Ovary (tissue), 10 donors: ENCODE results near the gene DLG1. TPM values are rescaled to one million over a fixed set of nuclear protein-coding genes. Genes with fewer than 3 reads are reported as not detected.

Experiments used
- DNase-seq, 5 donors: peaks; one replicate each; pipeline ENCODE4 v3.0.0-alpha.2; 2019 to 2020
- H3K27ac ChIP-seq, 2 donors: fragments of 200-600 bp; one replicate each; pipeline versions ENCODE4 v1.5.1 to v1.8.0; 2019 to 2022
- H3K27me3 ChIP-seq: fragments of 200-600 bp; one replicate; pipeline ENCODE4 v1.8.0; 2022
- H3K36me3 ChIP-seq: fragments of 200-600 bp; sonication (generic); one replicate; pipeline ENCODE4 v1.5.1; 2019
- H3K4me1 ChIP-seq: one replicate; pipeline ENCODE4 v1.8.1; 2013; ENCODE audit warnings: mild to moderate bottlenecking, moderate library complexity; ENCODE audit not compliant: insufficient read depth
- H3K4me3 ChIP-seq: fragments of 200-600 bp; sonication (generic); one replicate; pipeline ENCODE4 v1.5.1; 2017
- H3K9me3 ChIP-seq, 2 donors: fragments of 200-600 bp in 1 of 2; sonication (generic) in 1 of 2; one replicate each; pipeline versions ENCODE4 v1.5.1 to v1.8.1; 2013 to 2019; ENCODE audit warnings: mild to moderate bottlenecking in 1 of 2, moderate library complexity in 1 of 2
- EP300 ChIP-seq: sonication (generic); formaldehyde crosslinking; IDR thresholded peaks from one replicate; pipeline ENCODE4 v1.6.1; 2017; ENCODE audit warnings: antibody characterized with exemption
- POLR2A ChIP-seq: fragments of 450-650 bp; IDR thresholded peaks from one replicate; pipeline ENCODE4 v1.6.1; 2017; ENCODE audit warnings: antibody characterized with exemption, mild to moderate bottlenecking, moderate library complexity
- WGBS, 3 donors: extraction: QIAGEN DNeasy Blood & Tissue Kit in 1 of 3; methylation state at CpG; one replicate each; pipeline versions ENCODE4 v1.1.5 to v1.1.7; 2013 to 2017; 5-methylcytosine and 5-hydroxymethylcytosine counted together
- intact Hi-C, 4 donors: fragments of 100-400 bp; cut with DNase I; formaldehyde crosslinking; loops; one replicate each; pipeline versions ENCODE4 v1.11.0 to v1.15.1; 2022 to 2023
- long read RNA-seq, 3 donors: library from polyadenylated mRNA in 2 of 3; unstranded in 2 of 3; transcript quantifications; one replicate each; pipeline ENCODE4 v2.0.0 and lab custom pipeline, GENCODE V29; 2021 to 2026
- polyA plus RNA-seq, 2 donors: library from polyadenylated mRNA; stranded (reverse); fragments of 200-250 nt in 1 of 2; fragments of 350-450 nt in 1 of 2; fragmentation: Illumina TruSeq in 1 of 2; extraction: RNeasy Lipid Tissue Mini Kit (QIAGEN cat#74804) in 1 of 2; gene quantifications; one replicate each; pipeline ENCODE4 v1.2.3, GENCODE V29; 2013 to 2014
- total RNA-seq, 7 donors: library from RNA; depleted of rRNA in 2 of 7; stranded (reverse); fragments of >200 nt in 2 of 7; fragmentation: NEBNext Ultra II Directional in 3 of 7; extraction: Animal tissue kit (Norgen Biotek cat#: 25700) in 3 of 7; gene quantifications; one replicate each; pipeline versions ENCODE4 v1.1.0 to v1.2.4, GENCODE V29; 2016 to 2023
- TF ChIP-seq, protein P1 (sequence below), 3 donors: fragments of 450-650 bp in 2 of 3; fragments of 200-600 bp in 1 of 3; IDR thresholded peaks; one replicate each; pipeline versions ENCODE4 v1.5.1 to v1.8.0; 2016 to 2022; ENCODE audit warnings: antibody characterized with exemption in 3 of 3, mild to moderate bottlenecking in 1 of 3
- donor health status: DM: no; HTN: no; CAD: no; lungs with moderate emphysema.
- donor health status: DM: no; HTN: no; CAD: no.
- donor health status: Bipolar disorder and iron deficiency.
- donor health status: DM: yes; HTN: yes; CAD: no.
- donor health status: DM: no; HTN: no; CAD: no.
- donor health status: DM: yes; HTN: yes; CAD: no.

The DLG1 gene
- total RNA-seq (10 to 100 TPM; 44.8 to 99.1 (median 69.9) TPM), polyA plus RNA-seq (10 to 100 TPM; 20.5 to 41.1 TPM)
- long read RNA-seq, donor 1, partial matches to known transcripts, result 3 of 10 reads
- long read RNA-seq, donor 1, other reads (novel, unspliced or antisense), result 5 of 10 reads
- long read RNA-seq, donor 2, partial matches to known transcripts, result 0 of 2 reads
- long read RNA-seq, donor 2, other reads (novel, unspliced or antisense), result 0 of 2 reads
- long read RNA-seq, donor 3, partial matches to known transcripts, result 8 of 59 reads
- long read RNA-seq, donor 3, other reads (novel, unspliced or antisense), result 50 of 59 reads

DNA sequence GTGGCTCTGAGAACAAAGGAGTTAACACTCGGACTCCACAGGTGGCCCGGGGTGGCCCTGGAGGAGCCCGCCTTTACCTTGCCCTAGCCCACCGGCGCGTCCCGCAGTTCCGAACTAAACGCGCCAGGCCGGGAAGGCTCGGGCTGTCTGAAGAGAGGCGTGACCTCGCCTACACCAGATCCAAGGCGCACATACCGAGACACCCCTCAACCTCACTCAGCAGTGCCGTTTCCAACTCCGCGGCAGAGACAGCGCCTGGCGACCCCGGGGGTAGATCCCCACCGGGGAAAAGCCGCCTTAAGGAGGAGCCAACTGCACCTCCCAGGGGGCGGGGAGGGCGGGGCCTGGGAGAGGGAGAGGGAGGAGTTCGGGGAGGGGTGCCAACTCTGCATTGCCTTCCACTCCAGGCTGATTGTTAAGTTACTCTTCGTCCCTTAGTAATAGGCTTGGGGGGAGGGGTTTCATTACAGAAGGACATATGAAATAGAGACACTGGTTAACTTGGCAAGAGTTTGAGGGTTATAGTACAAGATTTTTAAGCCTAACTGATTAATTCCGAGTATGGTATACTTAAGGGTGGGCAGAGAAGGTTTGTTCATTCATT, at the start of gene DLG1:
TSS of gene DLG1 (minus strand) at position 272 of the 604 bp plus-strand sequence. CDS start 1,408 bp downstream, outside the sequence.
- TF ChIP-seq EP300 (no peak), POLR2A (no peak)
- TF ChIP-seq, protein P1, sequence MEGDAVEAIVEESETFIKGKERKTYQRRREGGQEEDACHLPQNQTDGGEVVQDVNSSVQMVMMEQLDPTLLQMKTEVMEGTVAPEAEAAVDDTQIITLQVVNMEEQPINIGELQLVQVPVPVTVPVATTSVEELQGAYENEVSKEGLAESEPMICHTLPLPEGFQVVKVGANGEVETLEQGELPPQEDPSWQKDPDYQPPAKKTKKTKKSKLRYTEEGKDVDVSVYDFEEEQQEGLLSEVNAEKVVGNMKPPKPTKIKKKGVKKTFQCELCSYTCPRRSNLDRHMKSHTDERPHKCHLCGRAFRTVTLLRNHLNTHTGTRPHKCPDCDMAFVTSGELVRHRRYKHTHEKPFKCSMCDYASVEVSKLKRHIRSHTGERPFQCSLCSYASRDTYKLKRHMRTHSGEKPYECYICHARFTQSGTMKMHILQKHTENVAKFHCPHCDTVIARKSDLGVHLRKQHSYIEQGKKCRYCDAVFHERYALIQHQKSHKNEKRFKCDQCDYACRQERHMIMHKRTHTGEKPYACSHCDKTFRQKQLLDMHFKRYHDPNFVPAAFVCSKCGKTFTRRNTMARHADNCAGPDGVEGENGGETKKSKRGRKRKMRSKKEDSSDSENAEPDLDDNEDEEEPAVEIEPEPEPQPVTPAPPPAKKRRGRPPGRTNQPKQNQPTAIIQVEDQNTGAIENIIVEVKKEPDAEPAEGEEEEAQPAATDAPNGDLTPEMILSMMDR (IDR thresholded peaks at IDR 0.05), result no peak
- DNase-seq, result peak; percentile 83 to 89 (median 85)
- Histone ChIP-seq H3K4me1 (peaks cover 6% of the 10 kb centered on the region), H3K27ac (peak within 1 kb of the TSS; percentile 81 to 83), H3K9me3 (no peaks in the 10 kb centered on the region), H3K27me3 (no peaks in the 10 kb centered on the region), H3K36me3 (no peaks in the 10 kb centered on the region), H3K4me3 (peak within 1 kb of the TSS; percentile 95)
- WGBS, 3 donors, result 0 to 2% (median 0%) methylated on average over 29 of the region's 29 CpGs
- intact Hi-C loops, result no loop called here

DNA sequence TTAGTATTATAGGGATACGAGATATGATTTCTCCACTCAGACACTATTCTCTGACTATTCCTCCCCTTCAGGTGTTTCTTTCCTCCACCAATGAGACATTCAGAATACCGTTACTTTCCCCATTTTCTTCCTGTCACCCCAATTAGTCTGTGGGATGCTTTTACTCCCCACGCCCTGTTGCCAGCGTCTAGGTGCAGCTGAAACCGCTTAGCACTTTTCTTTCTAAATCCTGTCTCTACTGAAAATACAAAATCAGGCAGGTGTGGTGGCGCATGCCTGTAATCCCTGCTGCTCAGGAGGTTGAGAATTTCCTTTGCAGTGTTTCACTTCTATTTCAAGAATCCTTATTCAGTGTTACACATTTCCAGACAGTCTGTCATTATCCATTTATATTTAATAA, 49.6 kb upstream of the DLG1 start:
- no peak for DNase-seq
- Histone ChIP-seq H3K4me3 (no peak overlapping the region), H3K27ac (no peak overlapping the region), H3K36me3 (no peaks in the 10 kb centered on the region), H3K4me1 (peaks cover 5% of the 10 kb centered on the region), H3K27me3 (no peaks in the 10 kb centered on the region), H3K9me3 (no peaks in the 10 kb centered on the region)
- WGBS, 3 donors, result 96 to 97% (median 97%) methylated on average over 6 of the region's 6 CpGs
- TF ChIP-seq EP300, result no peak
- TF ChIP-seq, protein P1 (IDR thresholded peaks at IDR 0.05), result no peak
- TF ChIP-seq POLR2A, result no peak
- intact Hi-C loops, result no loop called here

DNA sequence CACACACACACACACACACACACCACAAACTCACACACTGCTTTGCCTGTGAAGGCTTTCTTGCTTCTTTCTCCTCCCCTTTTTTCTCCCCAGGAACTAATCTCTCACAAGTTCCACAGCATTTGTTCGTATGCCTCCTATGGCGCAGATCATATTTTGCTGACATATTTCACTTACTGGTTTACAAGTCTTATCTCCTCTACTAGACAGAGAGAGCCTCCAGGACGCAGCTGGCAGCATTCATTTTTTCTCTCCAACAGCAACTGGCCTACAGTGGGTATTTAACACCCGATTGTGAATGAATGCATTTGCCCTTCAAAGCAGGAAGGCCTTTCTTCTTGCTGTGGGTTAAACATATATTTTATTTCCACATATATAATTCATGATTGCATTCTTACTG, 47.0 kb upstream of the DLG1 start:
- Histone ChIP-seq H3K9me3 (no peaks in the 10 kb centered on the region), H3K27ac (no peak overlapping the region), H3K27me3 (no peaks in the 10 kb centered on the region), H3K36me3 (no peaks in the 10 kb centered on the region), H3K4me1 (peaks cover 3% of the 10 kb centered on the region), H3K4me3 (no peak overlapping the region)
- DNase-seq, result no peak
- TF ChIP-seq POLR2A (no peak), EP300 (no peak)
- TF ChIP-seq, protein P1 (IDR thresholded peaks at IDR 0.05), result no peak
- 26 to 48% (median 44%) methylated on average over 4 of the region's 4 CpGs for WGBS, 3 donors
- intact Hi-C loops, result no loop called here

DNA sequence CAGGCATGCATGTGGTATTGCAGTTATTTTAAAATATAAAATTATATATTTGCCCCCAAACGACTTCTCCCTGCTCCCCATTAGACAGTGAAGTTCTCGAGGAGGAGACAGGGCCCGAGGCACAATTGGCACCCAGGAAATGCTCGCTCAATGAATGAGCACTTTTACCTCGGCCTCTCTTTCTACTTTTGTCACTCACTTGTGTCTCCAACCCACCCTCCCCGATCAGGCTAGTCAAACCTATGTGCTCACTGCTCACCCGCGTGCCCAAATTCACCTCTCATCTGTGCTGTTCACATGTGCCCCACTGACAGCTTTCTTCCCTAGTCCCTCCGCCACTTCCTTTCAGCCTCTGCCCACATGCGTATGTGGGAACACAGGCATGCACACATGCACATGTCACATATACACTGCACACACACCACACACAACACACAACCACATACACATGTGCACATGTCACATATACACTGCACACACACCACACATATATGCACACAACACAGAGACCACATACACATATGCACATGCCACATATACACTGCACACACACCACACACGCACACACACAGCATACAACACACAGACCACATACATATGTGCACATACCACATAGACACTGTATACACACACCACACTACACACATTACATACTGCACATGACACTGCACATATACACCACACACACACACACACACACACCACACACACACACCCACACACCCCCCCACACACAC, 46.3 kb upstream of the DLG1 start:
- no peak for TF ChIP-seq POLR2A
- TF ChIP-seq, protein P1 (IDR thresholded peaks at IDR 0.05), result no peak
- TF ChIP-seq EP300, result no peak
- H3K4me1 ChIP-seq, result peaks cover 7% of the 10 kb centered on the region
- no peaks in the 10 kb centered on the region for H3K27me3 ChIP-seq
- no peak overlapping the region for H3K4me3 ChIP-seq
- 91 to 93% (median 92%) methylated on average over 11 of the region's 11 CpGs for WGBS, 3 donors
- intact Hi-C loops, result no loop called here
- no peak overlapping the region for H3K27ac ChIP-seq
- DNase-seq, result no peak
- H3K36me3 ChIP-seq, result no peaks in the 10 kb centered on the region
- no peaks in the 10 kb centered on the region for H3K9me3 ChIP-seq
